T-helper 22 cell (primary cell): Measurements from ENCODE around the gene PABPN1L.

Experiments
- DNase-seq: peaks from one replicate; pipeline ENCODE4 v3.0.0-alpha.2; 2020; ENCODE audit warnings: low read depth

PABPN1L gene

GRCh38 chr16:88883946-88884345 is 17.5 kb upstream of the PABPN1L start:
- DNase-seq: no peak

- DNase-seq: no peak
Measured at GRCh38 chr16:88883117-88883895, 16.8 kb upstream of the PABPN1L start.

- no peak for DNase-seq
Measured at GRCh38 chr16:88882358-88883030, 16.0 kb upstream of the PABPN1L start.

- DNase-seq: no peak
Measured at GRCh38 chr16:88881675-88882357, 15.4 kb upstream of the PABPN1L start.

- no peak for DNase-seq
Measured at GRCh38 chr16:88881007-88881615, 14.7 kb upstream of the PABPN1L start.

GRCh38 chr16:88880226-88881006 is 14.0 kb upstream of the PABPN1L start:
- DNase-seq: no peak

- DNase-seq: no peak
Measured at GRCh38 chr16:88879788-88880055, 13.3 kb upstream of the PABPN1L start.

GRCh38 chr16:88878967-88879787 is 12.7 kb upstream of the PABPN1L start:
- no peak for DNase-seq

- no peak for DNase-seq
Measured at GRCh38 chr16:88878356-88878755, 11.9 kb upstream of the PABPN1L start.

GRCh38 chr16:88877564-88878289 is 11.3 kb upstream of the PABPN1L start:
- no peak for DNase-seq

- no peak for DNase-seq
Measured at GRCh38 chr16:88876942-88877526, 10.6 kb upstream of the PABPN1L start.

- no peak for DNase-seq
Measured at GRCh38 chr16:88875703-88876234, 9.3 kb upstream of the PABPN1L start.

GRCh38 chr16:88874938-88875599 is 8.6 kb upstream of the PABPN1L start:
- no peak for DNase-seq

- no peak for DNase-seq
Measured at GRCh38 chr16:88872650-88873331, 6.3 kb upstream of the PABPN1L start.

- no peak for DNase-seq
Measured at GRCh38 chr16:88871730-88872416, 5.4 kb upstream of the PABPN1L start.

- no peak for DNase-seq
Measured at GRCh38 chr16:88871349-88871702, 4.9 kb upstream of the PABPN1L start.

GRCh38 chr16:88870608-88871348 is 4.3 kb upstream of the PABPN1L start:
- no peak for DNase-seq

GRCh38 chr16:88869673-88869980 is 3.2 kb upstream of the PABPN1L start:
- no peak for DNase-seq
